HCT116 (cell line): ENCODE data around the gene TPP1. TPM values are rescaled to one million over a fixed set of nuclear protein-coding genes. Genes with fewer than 3 reads are reported as not detected.

Source experiments
- ATAC-seq: fragments of 200-7000 bp; cut with Tn5 transposase; 2 replicates; pipeline ENCODE4 v1.9.1; 2020; ENCODE audit warnings: mild to moderate bottlenecking, moderate library complexity
- BruUV-seq: library from RNA; stranded (reverse); fragments of 400-500 nt; replicated peaks from 2 replicates; lab custom pipeline; 2021; lab: Mats Ljungman, UMichigan
- CTCF ChIA-PET: fragments of 300-600 bp; sonication (Branson Sonifier 250); formaldehyde crosslinking; loops from one replicate; lab custom pipeline; 2021; ENCODE audit warnings: antibody characterized with exemption; lab: Charles Lee
- POLR2A ChIA-PET: fragments of 300-600, 350-600 bp; sonication (Branson Sonifier 250); formaldehyde crosslinking; loops from one replicate; lab custom pipeline; 2021; ENCODE audit warnings: antibody characterized with exemption; lab: Charles Lee
- RAD21 ChIA-PET, 2 experiments: fragments of 300-600 bp; sonication (Branson Sonifier 250); formaldehyde crosslinking; loops; one replicate each; lab custom pipeline; 2023; ENCODE audit warnings: low total read pairs in 2 of 2; ENCODE audit not compliant: uncharacterized antibody in 2 of 2, unreplicated experiment in 2 of 2, low non-redundant PET in 1 of 2; lab: Charles Lee
- DNase-seq: peaks from one replicate; pipeline ENCODE4 v3.0.0-alpha.2; 2010; ENCODE audit warnings: low read depth, low spot score
- H2AFZ ChIP-seq: fragments of 200-600 bp; shearing (Covaris generic), sonication (generic); 2 replicates; pipeline ENCODE4 v1.6.1; 2017; ENCODE audit warnings: low read depth, mixed run types, mixed read lengths, antibody characterized with exemption, low read length; ENCODE audit not compliant: poor library complexity, severe bottlenecking
- H3K27ac ChIP-seq: 2 replicates; pipeline ENCODE4 v1.5.1; 2012; ENCODE audit warnings: low read depth, low read length
- H3K27me3 ChIP-seq: fragments of 200-600 bp; sonication (generic); 2 replicates; pipeline ENCODE4 v1.6.1; 2016; ENCODE audit warnings: mixed run types, low read length, mixed read lengths; ENCODE audit not compliant: insufficient read depth
- H3K36me3 ChIP-seq, 2 experiments: fragments of 200-500 bp in 1 of 2; fragments of 200-600 bp in 1 of 2; sonication (Bioruptor generic) in 1 of 2; sonication (generic) in 1 of 2; 2 replicates each; pipeline versions ENCODE4 v1.5.1 to v1.6.1; 2014 to 2016; ENCODE audit warnings: low read length in 2 of 2, inconsistent platforms in 1 of 2, mixed read lengths in 1 of 2, mixed run types in 1 of 2; ENCODE audit not compliant: insufficient read depth in 2 of 2, control insufficient read depth in 1 of 2
- H3K4me1 ChIP-seq, 2 experiments: fragments of 200-600 bp in 1 of 2; sonication (generic) in 1 of 2; 2 replicates each; pipeline versions ENCODE4 v1.5.1 to v1.6.1; 2012 to 2017; ENCODE audit warnings: low read length in 2 of 2, inconsistent platforms in 1 of 2, mild to moderate bottlenecking in 1 of 2, mixed read lengths in 1 of 2, mixed run types in 1 of 2, moderate library complexity in 1 of 2; ENCODE audit not compliant: insufficient read depth in 2 of 2, control insufficient read depth in 1 of 2
- H3K4me2 ChIP-seq: fragments of 200-600 bp; sonication (generic); 2 replicates; pipeline ENCODE4 v1.6.1; 2017; ENCODE audit warnings: mixed run types, low read length, mixed read lengths
- H3K4me3 ChIP-seq, 2 experiments: fragments of 200-600 bp in 1 of 2; sonication (generic) in 1 of 2; replicated peaks in 1 of 2; 2 replicates each; pipeline ENCODE4 v1.5.1; 2011 to 2016; ENCODE audit warnings: low read length in 2 of 2, control low read depth in 1 of 2, low read depth in 1 of 2, mild to moderate bottlenecking in 1 of 2, mixed read lengths in 1 of 2, mixed run types in 1 of 2
- H3K79me2 ChIP-seq: fragments of 200-600 bp; sonication (generic); 2 replicates; pipeline ENCODE4 v1.6.1; 2017; ENCODE audit warnings: mild to moderate bottlenecking, mixed run types, low read length, moderate library complexity, mixed read lengths; ENCODE audit not compliant: insufficient read depth
- H3K9ac ChIP-seq: fragments of 200-600 bp; sonication (generic); 2 replicates; pipeline ENCODE4 v1.6.1; 2016; ENCODE audit warnings: low read length, mixed read lengths
- H3K9me2 ChIP-seq: fragments of 200-600 bp; sonication (generic), shearing (Covaris generic); 2 replicates; pipeline ENCODE4 v1.6.1; 2017; ENCODE audit warnings: mixed run types, mild to moderate bottlenecking, moderate library complexity; ENCODE audit not compliant: insufficient read depth
- H3K9me3 ChIP-seq, 2 experiments: fragments of 200-500 bp in 1 of 2; fragments of 200-600 bp in 1 of 2; sonication (Bioruptor generic) in 1 of 2; sonication (generic) in 1 of 2; 2 replicates each; pipeline ENCODE4 v1.6.1; 2014 to 2017; ENCODE audit warnings: low read length in 2 of 2, mixed read lengths in 2 of 2, inconsistent platforms in 1 of 2, low read depth in 1 of 2, mild to moderate bottlenecking in 1 of 2, mixed run types in 1 of 2, moderate library complexity in 1 of 2; ENCODE audit not compliant: control insufficient read depth in 1 of 2, insufficient read depth in 1 of 2
- H4K20me1 ChIP-seq: fragments of 200-600 bp; sonication (generic), shearing (Covaris generic); 2 replicates; pipeline ENCODE4 v1.6.1; 2017; ENCODE audit warnings: mixed run types, mild to moderate bottlenecking, moderate library complexity; ENCODE audit not compliant: insufficient read depth
- ATF3 ChIP-seq: IDR thresholded peaks from 2 replicates; pipeline ENCODE4 v1.6.1; 2012
- CEBPB ChIP-seq: IDR thresholded peaks from 2 replicates; pipeline ENCODE4 v1.6.1; 2012; ENCODE audit warnings: low read depth
- CTCF ChIP-seq, 3 experiments: fragments of 200-600 bp in 1 of 3; sonication (generic) in 1 of 3; IDR thresholded peaks in 2 of 3; conservative IDR thresholded peaks in 1 of 3; 2 replicates each; pipeline ENCODE4 v1.5.1; 2012 to 2017; ENCODE audit warnings: low read depth in 2 of 3, low read length in 2 of 3, antibody characterized with exemption in 1 of 3, borderline replicate concordance in 1 of 3, control low read depth in 1 of 3, mild to moderate bottlenecking in 1 of 3, mixed read lengths in 1 of 3, mixed run types in 1 of 3, moderate library complexity in 1 of 3; ENCODE audit not compliant: insufficient read depth in 1 of 3
- EGR1 ChIP-seq: IDR thresholded peaks from 2 replicates; pipeline ENCODE4 v1.6.1; 2012; ENCODE audit warnings: low read depth
- ELF1 ChIP-seq: IDR thresholded peaks from 2 replicates; pipeline ENCODE4 v1.6.1; 2012; ENCODE audit warnings: low read depth, borderline replicate concordance
- EZH2 ChIP-seq: fragments of 200-600 bp; sonication (generic); IDR thresholded peaks from 2 replicates; pipeline ENCODE4 v1.6.1; 2017; ENCODE audit warnings: antibody characterized with exemption, mixed run types
- EZH2phosphoT487 ChIP-seq: fragments of 200-600 bp; IDR thresholded peaks from 2 replicates; pipeline ENCODE4 v1.6.1; 2018; ENCODE audit warnings: antibody characterized with exemption, borderline replicate concordance
- FOSL1 ChIP-seq: IDR thresholded peaks from 2 replicates; pipeline ENCODE4 v1.6.1; 2012; ENCODE audit warnings: low read depth
- JUND ChIP-seq: IDR thresholded peaks from 2 replicates; pipeline ENCODE4 v1.6.1; 2012
- POLR2A ChIP-seq: IDR thresholded peaks from 2 replicates; pipeline ENCODE4 v1.7.0; 2011; ENCODE audit warnings: borderline replicate concordance; ENCODE audit not compliant: insufficient read depth, insufficient read length; ENCODE audit errors: extremely low read depth
- RAD21 ChIP-seq: IDR thresholded peaks from 2 replicates; pipeline ENCODE4 v1.6.1; 2012; ENCODE audit warnings: low read depth, mild to moderate bottlenecking
- SIN3A ChIP-seq: IDR thresholded peaks from 2 replicates; pipeline ENCODE4 v1.6.1; 2012; ENCODE audit warnings: low read depth
- SP1 ChIP-seq: IDR thresholded peaks from 2 replicates; pipeline ENCODE4 v1.6.1; 2012; ENCODE audit warnings: low read depth
- ZBTB33 ChIP-seq: IDR thresholded peaks from 2 replicates; pipeline ENCODE4 v1.6.1; 2011; ENCODE audit warnings: mild to moderate bottlenecking, low read length, moderate library complexity; ENCODE audit not compliant: insufficient replicate concordance; ENCODE audit errors: extremely low read depth
- ZFX ChIP-seq: fragments of 450-650 bp; IDR thresholded peaks from 2 replicates; pipeline ENCODE4 v1.6.1; 2017
- ZNF274 ChIP-seq: fragments of 200-500 bp; sonication (Bioruptor generic); IDR thresholded peaks from 2 replicates; pipeline ENCODE4 v1.6.1; 2014; ENCODE audit warnings: mild to moderate bottlenecking, low read depth, low read length, inconsistent platforms
- intact Hi-C: fragments of 100-400 bp; cut with micrococcal nuclease; formaldehyde crosslinking; loops from 2 replicates; pipeline ENCODE4 v1.10.0; 2022
- total RNA-seq: library from RNA; stranded (reverse); gene quantifications from one replicate; pipeline ENCODE4 v1.2.1, GENCODE V29; 2021; ENCODE audit not compliant: unreplicated experiment
- TF ChIP-seq, protein P1 (sequence below): IDR thresholded peaks from 2 replicates; pipeline ENCODE4 v1.6.1; 2012; ENCODE audit warnings: low read depth

TPP1 gene
- total RNA-seq, 1 experiment from 2014 or later = 44.7 TPM

GRCh38 chr11:6663794-6664469 lies 44.7 kb upstream of the TPP1 start:
- H3K79me2 ChIP-seq = no peaks in the 10 kb centered on the region
- ChIA-PET POLR2A (no interaction called here), RAD21 (no interaction called here), CTCF (no interaction called here)
- ATAC-seq (no peak), DNase-seq (no peak)
- H3K36me3 ChIP-seq = no peaks in the 10 kb centered on the region
- no TSS peak for BruUV-seq
- no peaks in the 10 kb centered on the region for H4K20me1 ChIP-seq
- H3K27me3 ChIP-seq = no peaks in the 10 kb centered on the region
- H3K4me1 ChIP-seq = peaks cover 0 to 4% of the 10 kb centered on the region in 2 experiments; a peak in 2 of 4 replicates
- no peak overlapping the region for H3K27ac ChIP-seq
- no peak overlapping the region for H3K4me2 ChIP-seq
- no peaks in the 10 kb centered on the region for H3K9me2 ChIP-seq
- H3K9me3 ChIP-seq = no peaks in the 10 kb centered on the region
- H3K9ac ChIP-seq = no peak overlapping the region
- H3K4me3 ChIP-seq = no peak overlapping the region
- H2AFZ ChIP-seq = no peak overlapping the region
- intact Hi-C loops = no loop called here
- TF ChIP-seq CEBPB (no peak), EZH2phosphoT487 (no peak), EGR1 (no peak), ZBTB33 (no peak), FOSL1 (no peak), CTCF (IDR thresholded peaks at IDR 0.05 in 2 of 3, conservative IDR thresholded peaks at IDR 0.05 in 1 of 3; ENCODE audit: borderline replicate concordance in 1 of 3, insufficient read depth in 1 of 3, low read depth in 2 of 3, low read length in 2 of 3) (no peak), EZH2 (no peak), JUND (no peak), SP1 (no peak), ZNF274 (no peak), POLR2A (no peak), ELF1 (no peak), SIN3A (no peak), RAD21 (no peak), ZFX (no peak), ATF3 (no peak)
- TF ChIP-seq, protein P1, sequence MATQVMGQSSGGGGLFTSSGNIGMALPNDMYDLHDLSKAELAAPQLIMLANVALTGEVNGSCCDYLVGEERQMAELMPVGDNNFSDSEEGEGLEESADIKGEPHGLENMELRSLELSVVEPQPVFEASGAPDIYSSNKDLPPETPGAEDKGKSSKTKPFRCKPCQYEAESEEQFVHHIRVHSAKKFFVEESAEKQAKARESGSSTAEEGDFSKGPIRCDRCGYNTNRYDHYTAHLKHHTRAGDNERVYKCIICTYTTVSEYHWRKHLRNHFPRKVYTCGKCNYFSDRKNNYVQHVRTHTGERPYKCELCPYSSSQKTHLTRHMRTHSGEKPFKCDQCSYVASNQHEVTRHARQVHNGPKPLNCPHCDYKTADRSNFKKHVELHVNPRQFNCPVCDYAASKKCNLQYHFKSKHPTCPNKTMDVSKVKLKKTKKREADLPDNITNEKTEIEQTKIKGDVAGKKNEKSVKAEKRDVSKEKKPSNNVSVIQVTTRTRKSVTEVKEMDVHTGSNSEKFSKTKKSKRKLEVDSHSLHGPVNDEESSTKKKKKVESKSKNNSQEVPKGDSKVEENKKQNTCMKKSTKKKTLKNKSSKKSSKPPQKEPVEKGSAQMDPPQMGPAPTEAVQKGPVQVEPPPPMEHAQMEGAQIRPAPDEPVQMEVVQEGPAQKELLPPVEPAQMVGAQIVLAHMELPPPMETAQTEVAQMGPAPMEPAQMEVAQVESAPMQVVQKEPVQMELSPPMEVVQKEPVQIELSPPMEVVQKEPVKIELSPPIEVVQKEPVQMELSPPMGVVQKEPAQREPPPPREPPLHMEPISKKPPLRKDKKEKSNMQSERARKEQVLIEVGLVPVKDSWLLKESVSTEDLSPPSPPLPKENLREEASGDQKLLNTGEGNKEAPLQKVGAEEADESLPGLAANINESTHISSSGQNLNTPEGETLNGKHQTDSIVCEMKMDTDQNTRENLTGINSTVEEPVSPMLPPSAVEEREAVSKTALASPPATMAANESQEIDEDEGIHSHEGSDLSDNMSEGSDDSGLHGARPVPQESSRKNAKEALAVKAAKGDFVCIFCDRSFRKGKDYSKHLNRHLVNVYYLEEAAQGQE = no peak
